Astrocyte (in vitro differentiated cells and primary cell): Measurements from ENCODE around the gene PPP2R5C. TPM values are rescaled to one million over a fixed set of nuclear protein-coding genes. Genes with fewer than 3 reads are reported as not detected.

Source experiments
- DNase-seq: peaks from one replicate; pipeline ENCODE4 v3.0.0-alpha.2; 2010; ENCODE audit warnings: low read depth
- FAIRE-seq: peaks from 2 replicates; lab custom pipeline; 2011; peaks lifted over from hg19 to GRCh38; lab: Jason Lieb, UNC
- H2AFZ ChIP-seq: 2 replicates; pipeline ENCODE4 v1.6.0; 2012; ENCODE audit warnings: low read depth, low read length, inconsistent platforms
- H3K27ac ChIP-seq: 2 replicates; pipeline ENCODE4 v1.5.1; 2011; ENCODE audit warnings: low read depth, low read length, inconsistent platforms
- H3K27me3 ChIP-seq: 2 replicates; pipeline ENCODE4 v1.6.0; 2011; ENCODE audit warnings: low read length, inconsistent platforms; ENCODE audit not compliant: insufficient read depth
- H3K36me3 ChIP-seq: 2 replicates; pipeline ENCODE4 v1.5.1; 2011; ENCODE audit warnings: low read length, inconsistent platforms; ENCODE audit not compliant: insufficient read depth
- H3K4me1 ChIP-seq: 2 replicates; pipeline ENCODE4 v1.5.1; 2011; ENCODE audit warnings: low read length, inconsistent platforms; ENCODE audit not compliant: insufficient read depth
- H3K4me2 ChIP-seq: 2 replicates; pipeline ENCODE4 v1.6.0; 2012; ENCODE audit warnings: low read length, inconsistent platforms
- H3K4me3 ChIP-seq: 2 replicates; pipeline ENCODE4 v1.5.1; 2011; ENCODE audit warnings: low read depth, mild to moderate bottlenecking, low read length, inconsistent platforms; ENCODE audit not compliant: insufficient read depth
- H3K79me2 ChIP-seq: 2 replicates; pipeline ENCODE4 v1.6.0; 2012; ENCODE audit warnings: mild to moderate bottlenecking, low read length, inconsistent platforms; ENCODE audit not compliant: insufficient read depth
- H3K9ac ChIP-seq: 2 replicates; pipeline ENCODE4 v1.6.0; 2012; ENCODE audit warnings: mild to moderate bottlenecking, low read length, inconsistent platforms
- H3K9me3 ChIP-seq: 2 replicates; pipeline ENCODE4 v1.5.1; 2012; ENCODE audit warnings: low read depth, mild to moderate bottlenecking, low read length, inconsistent platforms; ENCODE audit not compliant: insufficient read depth
- H4K20me1 ChIP-seq: 2 replicates; pipeline ENCODE4 v1.6.0; 2012; ENCODE audit warnings: low read length, inconsistent platforms; ENCODE audit not compliant: insufficient read depth
- H3K27ac Mint-ChIP-seq: one replicate; pipeline ENCODE4 v1.8.0; 2021; ENCODE audit warnings: mild to moderate bottlenecking, mixed read lengths; ENCODE audit not compliant: unreplicated experiment
- H3K27me3 Mint-ChIP-seq: one replicate; pipeline ENCODE4 v1.8.0; 2021; ENCODE audit warnings: low read depth, mixed read lengths; ENCODE audit not compliant: unreplicated experiment
- H3K36me3 Mint-ChIP-seq: one replicate; pipeline ENCODE4 v1.8.0; 2021; ENCODE audit warnings: low read depth, mixed read lengths; ENCODE audit not compliant: unreplicated experiment
- H3K4me1 Mint-ChIP-seq: one replicate; pipeline ENCODE4 v1.8.0; 2021; ENCODE audit warnings: low read depth, mixed read lengths; ENCODE audit not compliant: unreplicated experiment
- H3K4me3 Mint-ChIP-seq: one replicate; pipeline ENCODE4 v1.8.0; 2021; ENCODE audit warnings: mild to moderate bottlenecking, moderate library complexity, mixed read lengths; ENCODE audit not compliant: unreplicated experiment
- H3K9me3 Mint-ChIP-seq: one replicate; pipeline ENCODE4 v1.8.0; 2021; ENCODE audit warnings: mild to moderate bottlenecking, mixed read lengths; ENCODE audit not compliant: unreplicated experiment
- CTCF ChIP-seq: IDR thresholded peaks from 2 replicates; pipeline ENCODE4 v1.5.1; 2011; ENCODE audit warnings: low read depth, mild to moderate bottlenecking, inconsistent platforms, low read length, moderate library complexity; ENCODE audit not compliant: insufficient read depth
- EZH2 ChIP-seq: IDR thresholded peaks from 2 replicates; pipeline ENCODE4 v1.6.1; 2012; ENCODE audit warnings: mild to moderate bottlenecking, low read length, inconsistent platforms; ENCODE audit not compliant: insufficient read depth
- total RNA-seq: library from RNA; stranded (reverse); gene quantifications from 2 replicates; pipeline ENCODE4 v1.2.1, GENCODE V29; 2021

Gene PPP2R5C
- total RNA-seq, 1 donor from 2014 or later = 102 TPM

GRCh38 chr14:101920271-101920670 is 158.8 kb downstream of the PPP2R5C start:
- H3K36me3 ChIP-seq = peaks cover 2% of the 10 kb centered on the region
- H3K27ac ChIP-seq = no peak overlapping the region
- H3K4me3 ChIP-seq = no peak overlapping the region
- no peaks in the 10 kb centered on the region for H3K9me3 ChIP-seq
- TF ChIP-seq CTCF (no peak), EZH2 (no peak)
- H3K9ac ChIP-seq = no peak overlapping the region
- no peaks in the 10 kb centered on the region for H3K79me2 ChIP-seq
- peaks cover 8% of the 10 kb centered on the region for H3K36me3 Mint-ChIP-seq
- peaks cover 2% of the 10 kb centered on the region for H3K4me1 Mint-ChIP-seq
- no peak overlapping the region for H3K27ac Mint-ChIP-seq
- H3K9me3 Mint-ChIP-seq = no peaks in the 10 kb centered on the region
- H3K4me2 ChIP-seq = no peak overlapping the region
- H4K20me1 ChIP-seq = peaks cover 3% of the 10 kb centered on the region
- DNase-seq = no peak
- no peak overlapping the region for H2AFZ ChIP-seq
- H3K27me3 Mint-ChIP-seq = no peaks in the 10 kb centered on the region
- no peak overlapping the region for H3K4me3 Mint-ChIP-seq
- H3K4me1 ChIP-seq = peaks cover 3% of the 10 kb centered on the region
- no peak for FAIRE-seq
- no peaks in the 10 kb centered on the region for H3K27me3 ChIP-seq

- Histone ChIP-seq H3K79me2 (no peaks in the 10 kb centered on the region), H4K20me1 (no peaks in the 10 kb centered on the region), H3K9ac (no peak overlapping the region), H3K9me3 (no peaks in the 10 kb centered on the region), H3K36me3 (peaks cover 3% of the 10 kb centered on the region), H3K4me1 (no peaks in the 10 kb centered on the region), H2AFZ (no peak overlapping the region), H3K27ac (no peak overlapping the region), H3K27me3 (no peaks in the 10 kb centered on the region), H3K4me2 (no peak overlapping the region), H3K4me3 (no peak overlapping the region)
- peaks cover 2% of the 10 kb centered on the region for H3K4me1 Mint-ChIP-seq
- H3K27me3 Mint-ChIP-seq = no peaks in the 10 kb centered on the region
- DNase-seq (no peak), FAIRE-seq (no peak)
- H3K4me3 Mint-ChIP-seq = no peak overlapping the region
- no peak for TF ChIP-seq CTCF
- no peak for TF ChIP-seq EZH2
- H3K9me3 Mint-ChIP-seq = no peaks in the 10 kb centered on the region
- H3K36me3 Mint-ChIP-seq = no peaks in the 10 kb centered on the region
- no peak overlapping the region for H3K27ac Mint-ChIP-seq
Observed at GRCh38 chr14:101922866-101923265, 161.4 kb downstream of the PPP2R5C start.

- Histone ChIP-seq H3K36me3 (peaks cover 3% of the 10 kb centered on the region), H2AFZ (no peak overlapping the region), H3K4me2 (no peak overlapping the region), H3K4me1 (peaks cover 5% of the 10 kb centered on the region), H3K9me3 (no peaks in the 10 kb centered on the region), H3K9ac (no peak overlapping the region), H4K20me1 (no peaks in the 10 kb centered on the region), H3K4me3 (no peak overlapping the region), H3K27ac (no peak overlapping the region), H3K79me2 (no peaks in the 10 kb centered on the region), H3K27me3 (no peaks in the 10 kb centered on the region)
- H3K36me3 Mint-ChIP-seq = peaks cover 6% of the 10 kb centered on the region
- no peak for TF ChIP-seq CTCF
- TF ChIP-seq EZH2 = no peak
- H3K9me3 Mint-ChIP-seq = no peaks in the 10 kb centered on the region
- no peak overlapping the region for H3K4me3 Mint-ChIP-seq
- H3K27ac Mint-ChIP-seq = no peak overlapping the region
- no peaks in the 10 kb centered on the region for H3K27me3 Mint-ChIP-seq
- H3K4me1 Mint-ChIP-seq = no peaks in the 10 kb centered on the region
- DNase-seq (no peak), FAIRE-seq (no peak)
Observed at GRCh38 chr14:101925152-101925551, 163.6 kb downstream of the PPP2R5C start.
